GM18867 (cell line): ENCODE data around the gene LRRC59.
"Not testable (repeated sequence)": the region's sequence is repeated elsewhere in the genome, so short reads cannot be mapped to it uniquely, and the experiment has no call there.

Experiments
- ATAC-seq: cut with Tn5 transposase; IDR thresholded peaks from one replicate; pipeline ENCODE4 v1.9.1; 2021; ENCODE audit warnings: mild to moderate bottlenecking, moderate library complexity; ENCODE audit not compliant: unreplicated experiment

LRRC59 gene

DNA sequence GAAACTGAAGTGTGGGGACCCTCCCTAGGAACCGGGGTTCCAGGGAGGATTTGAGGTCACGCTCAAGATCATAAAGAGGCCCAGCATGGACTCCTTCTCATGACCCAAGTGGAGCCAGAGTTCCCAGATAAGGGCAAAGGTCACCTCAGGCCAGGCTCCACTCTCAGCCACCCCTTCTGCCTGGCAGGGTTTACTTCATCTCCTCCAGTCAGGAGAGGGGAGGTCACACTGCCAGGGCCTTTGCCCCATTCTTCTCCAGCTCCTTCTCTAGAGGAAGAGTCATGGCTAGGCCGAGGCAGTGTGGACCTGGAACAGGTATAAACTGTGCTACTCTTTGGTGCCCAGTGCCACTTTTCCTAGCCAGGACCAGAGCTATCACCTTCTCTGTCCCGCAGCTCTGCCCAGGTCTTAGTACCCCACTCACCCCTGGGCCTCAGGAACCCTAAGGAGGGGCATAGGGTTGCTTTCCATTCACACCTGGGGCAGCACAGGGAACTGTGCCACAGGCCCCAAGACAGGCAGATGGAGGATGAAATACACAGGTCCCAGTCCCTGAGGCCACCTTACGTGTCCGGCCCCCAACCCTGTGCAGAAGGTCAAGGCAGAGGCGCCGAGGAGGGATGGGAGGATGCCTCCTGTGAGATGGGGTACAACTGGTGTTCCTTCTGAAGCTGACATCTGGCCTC lies 27.8 kb upstream of the LRRC59 start:
- no peak for ATAC-seq

DNA sequence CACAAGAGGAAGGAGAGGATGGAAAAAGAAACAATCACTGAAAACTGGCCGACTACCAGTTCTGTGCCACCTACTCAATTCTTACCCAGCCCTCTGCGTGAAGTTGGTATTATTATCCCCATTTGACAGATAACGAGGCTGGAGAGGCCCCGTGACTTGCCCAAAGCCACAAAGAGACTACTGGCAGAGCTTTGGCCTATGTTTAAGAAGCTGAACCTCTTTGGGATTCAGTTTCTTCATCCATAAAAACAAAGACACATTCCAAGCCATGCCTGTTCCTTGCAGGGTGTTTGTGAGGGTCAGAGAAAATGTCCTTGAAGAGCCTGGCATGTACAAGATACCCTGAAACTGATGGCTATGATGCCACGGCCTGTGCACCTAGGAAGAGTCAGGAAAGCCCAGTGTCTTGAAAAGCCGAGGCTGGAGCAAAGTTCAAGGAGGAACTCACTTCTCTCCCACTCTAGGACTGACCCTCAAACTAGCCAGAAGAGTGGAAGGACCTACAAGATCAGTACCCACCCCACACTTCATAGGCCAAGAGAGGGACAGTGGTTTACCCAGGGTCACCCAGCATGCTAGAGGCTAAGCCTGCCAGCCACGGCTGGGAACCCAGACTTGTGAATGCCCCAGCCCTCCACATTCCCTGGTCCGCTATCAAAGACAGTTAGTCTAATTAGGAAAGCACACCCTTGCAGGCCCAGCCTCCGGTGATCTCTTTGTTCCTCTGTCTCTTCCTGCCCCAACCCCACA lies 27.1 kb upstream of the LRRC59 start:
- ATAC-seq, result no peak

DNA sequence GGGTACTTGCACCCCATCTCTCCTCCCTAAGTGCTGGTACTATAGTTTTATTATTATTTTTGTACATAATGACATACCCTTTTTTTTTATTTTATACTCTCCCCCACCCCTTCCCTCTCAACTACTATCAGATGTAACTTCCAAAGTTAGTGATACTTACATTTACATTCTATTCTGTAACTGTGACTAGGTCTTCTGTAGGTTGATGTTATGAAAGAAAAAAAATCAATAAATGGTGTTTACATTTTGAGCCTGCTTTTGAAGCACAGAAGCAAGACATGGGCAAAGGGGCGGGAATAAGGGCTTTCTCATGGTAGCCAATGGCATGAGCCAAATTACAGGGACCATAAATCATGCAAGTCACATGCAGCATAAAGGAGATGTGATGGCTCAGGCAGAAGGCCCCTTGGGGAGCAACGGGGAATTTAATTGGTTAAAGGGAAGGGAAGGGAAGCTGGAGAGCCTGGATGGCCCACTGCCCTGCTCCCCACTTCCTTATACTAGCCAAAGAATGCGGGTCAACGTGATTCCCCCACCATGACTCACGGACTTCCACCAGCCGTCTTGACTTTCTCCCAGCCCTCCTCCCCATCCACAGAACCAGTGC lies 26.3 kb upstream of the LRRC59 start:
- no peak for ATAC-seq

DNA sequence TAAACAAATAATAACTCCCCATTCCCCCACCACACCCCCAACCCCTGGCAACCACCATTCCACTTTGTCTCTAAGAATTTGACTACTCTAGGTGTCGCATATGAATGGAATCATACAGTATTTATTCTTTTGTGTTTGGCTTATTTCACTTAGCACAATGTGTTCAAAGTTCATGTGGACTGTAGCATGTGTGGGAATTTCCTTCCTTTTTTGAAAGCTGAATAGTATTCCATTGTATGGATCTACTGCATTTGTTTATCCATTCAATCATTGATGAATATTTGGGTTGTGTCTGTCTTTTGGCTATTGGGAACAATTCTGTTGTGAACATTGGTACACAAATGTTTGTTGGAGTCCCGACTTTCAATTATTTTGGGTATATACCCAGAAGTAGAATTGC lies 25.4 kb upstream of the LRRC59 start:
- ATAC-seq, result no peak

DNA sequence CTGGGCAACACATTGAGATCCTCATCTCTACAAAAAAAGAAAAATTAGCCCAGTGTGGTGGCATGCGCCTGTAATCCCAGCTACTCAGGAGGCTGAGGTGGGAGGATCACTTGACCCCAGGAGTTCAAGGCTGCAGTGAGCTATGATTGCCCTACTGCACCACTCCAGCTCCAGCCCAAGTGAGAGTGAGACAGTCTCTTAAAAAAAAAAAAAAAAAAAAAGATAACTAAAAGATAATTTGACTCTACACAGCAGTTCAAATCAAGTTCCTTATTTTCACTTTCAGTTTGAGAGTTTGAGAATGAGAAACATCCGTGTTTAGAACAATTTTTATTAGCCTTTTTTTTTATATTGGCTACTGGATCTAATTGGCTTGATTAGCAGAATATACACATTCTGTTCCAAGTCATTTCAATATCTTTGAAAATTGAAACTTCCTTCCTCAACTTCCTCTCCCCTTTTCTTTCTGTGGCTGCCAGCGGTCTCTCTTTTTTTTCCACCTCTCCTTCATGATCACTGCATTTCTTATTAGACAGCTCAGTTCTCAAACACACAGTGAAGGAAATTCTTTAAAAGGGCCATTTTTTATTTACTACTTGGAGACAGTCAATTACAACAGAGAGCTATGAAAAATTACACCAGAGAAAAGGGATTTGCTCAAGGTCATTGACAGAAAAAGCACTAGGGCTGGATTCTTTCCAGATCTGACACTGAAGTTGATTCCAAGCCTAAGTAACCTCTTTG lies 24.2 kb upstream of the LRRC59 start:
- ATAC-seq, result no peak

DNA sequence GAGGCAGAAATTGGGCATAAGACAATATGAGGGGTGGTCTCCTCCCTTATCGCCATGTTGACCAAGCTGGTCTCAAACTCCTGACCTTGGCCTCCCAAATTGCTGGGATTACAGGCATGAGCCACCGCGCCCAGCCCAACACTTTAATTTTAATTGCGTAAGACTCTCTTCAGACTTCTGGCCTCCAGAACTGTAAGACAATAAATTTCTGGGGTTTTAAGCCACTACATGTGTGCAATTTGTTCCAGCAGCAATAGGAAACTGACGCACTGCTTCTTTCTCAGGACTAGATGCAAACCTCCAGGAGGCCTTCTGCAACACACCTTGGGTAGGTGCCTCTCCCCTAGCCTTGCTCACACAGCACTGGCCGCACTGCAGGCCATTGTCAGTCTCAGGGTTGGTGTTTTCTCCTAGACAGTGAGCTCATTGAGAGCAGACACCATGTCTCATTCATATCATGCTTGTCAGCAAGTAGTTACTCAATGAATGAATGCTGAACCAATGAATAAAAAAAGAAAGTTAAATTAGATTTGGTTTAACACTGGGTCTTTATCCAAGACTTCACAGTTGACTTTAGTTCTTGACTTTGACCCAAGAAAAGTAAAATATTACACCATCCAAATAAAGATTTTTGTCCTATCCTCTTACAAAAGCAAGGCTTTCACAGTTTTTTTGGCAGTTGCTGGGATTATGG lies 23.2 kb upstream of the LRRC59 start:
- ATAC-seq, result no peak

DNA sequence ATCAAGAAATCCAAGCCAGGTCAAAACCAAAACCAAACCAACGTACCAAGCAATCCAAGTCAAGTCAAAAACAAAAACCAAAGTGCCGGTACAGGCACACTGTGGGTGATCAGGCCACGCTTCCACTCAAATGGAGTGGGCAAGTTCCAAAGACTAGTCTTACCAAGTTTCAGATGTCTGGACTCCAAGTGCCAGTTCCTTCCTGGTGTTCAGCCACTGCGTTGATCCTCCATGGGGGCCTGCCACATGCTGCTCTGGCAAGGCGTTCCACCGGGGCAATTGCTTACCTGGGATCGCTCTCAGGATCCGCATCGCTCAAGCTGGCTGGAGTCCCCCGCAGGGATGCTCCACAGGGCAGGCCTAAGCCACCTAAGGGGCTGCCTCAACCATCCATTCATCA lies 22.3 kb upstream of the LRRC59 start:
- not testable (repeated sequence) for ATAC-seq

DNA sequence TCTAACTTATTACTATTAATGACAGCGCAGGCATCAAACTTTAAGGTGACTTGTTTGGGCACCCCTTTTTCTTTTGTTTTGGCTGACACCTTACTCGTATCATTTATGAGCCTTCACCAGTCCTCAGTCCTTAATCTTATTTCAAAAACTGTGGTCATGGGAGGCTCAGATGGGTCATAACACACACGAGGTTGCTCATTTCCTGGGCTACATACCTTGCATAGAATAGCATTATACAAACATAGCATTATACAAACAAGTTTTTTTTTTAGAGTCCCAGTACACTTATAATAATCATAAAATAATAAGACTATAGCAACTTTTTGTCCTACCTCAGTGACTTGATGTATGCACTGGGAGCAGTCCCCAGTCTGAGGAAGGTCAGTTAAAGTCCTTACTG lies 17.5 kb upstream of the LRRC59 start:
- no peak for ATAC-seq

DNA sequence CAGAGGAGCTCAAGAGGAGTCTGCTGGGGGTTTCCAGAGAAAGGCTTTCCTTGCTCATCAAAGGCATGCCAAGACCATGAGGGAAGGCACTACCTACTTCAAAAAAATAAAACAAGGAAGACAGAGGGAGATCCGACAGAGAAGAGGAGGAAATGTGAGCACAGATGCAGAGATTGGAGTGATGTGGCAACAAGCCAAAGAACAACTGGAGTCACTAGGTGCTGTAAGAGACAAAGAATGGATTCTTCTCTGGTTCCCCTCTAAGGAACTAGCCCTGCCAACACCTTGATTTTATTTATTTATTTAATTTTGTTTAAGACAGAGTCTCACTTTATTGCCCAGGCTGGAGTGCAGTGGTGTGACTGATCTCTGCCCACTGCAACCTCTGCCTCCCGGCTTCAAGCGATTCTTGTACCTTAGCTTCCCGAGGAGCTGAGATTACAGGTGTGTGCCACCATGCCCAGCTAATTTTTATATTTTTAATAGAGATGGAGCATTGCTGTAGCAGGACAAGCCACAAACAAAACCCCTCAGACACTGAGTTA lies 14.9 kb upstream of the LRRC59 start:
- ATAC-seq, result no peak

DNA sequence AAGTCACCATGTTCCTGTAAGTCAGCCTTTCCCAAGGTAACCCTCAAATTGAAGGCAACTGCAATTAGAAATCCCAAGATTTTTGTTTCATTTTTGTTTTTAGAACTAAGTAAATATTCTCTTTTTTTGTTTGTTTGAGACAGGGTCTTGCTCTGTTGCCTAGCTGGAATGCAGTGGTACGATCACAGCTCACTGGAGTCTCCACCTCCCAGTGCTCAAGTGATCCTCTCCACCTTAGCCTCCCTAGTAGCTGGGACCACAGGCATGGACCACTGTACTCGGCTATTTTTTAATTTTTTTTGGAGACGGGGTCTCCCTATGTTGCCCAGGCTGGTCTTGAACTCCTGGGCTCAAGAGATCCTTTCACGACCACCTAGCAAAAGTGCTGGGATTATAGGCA lies 10.6 kb upstream of the LRRC59 start:
- no peak for ATAC-seq

DNA sequence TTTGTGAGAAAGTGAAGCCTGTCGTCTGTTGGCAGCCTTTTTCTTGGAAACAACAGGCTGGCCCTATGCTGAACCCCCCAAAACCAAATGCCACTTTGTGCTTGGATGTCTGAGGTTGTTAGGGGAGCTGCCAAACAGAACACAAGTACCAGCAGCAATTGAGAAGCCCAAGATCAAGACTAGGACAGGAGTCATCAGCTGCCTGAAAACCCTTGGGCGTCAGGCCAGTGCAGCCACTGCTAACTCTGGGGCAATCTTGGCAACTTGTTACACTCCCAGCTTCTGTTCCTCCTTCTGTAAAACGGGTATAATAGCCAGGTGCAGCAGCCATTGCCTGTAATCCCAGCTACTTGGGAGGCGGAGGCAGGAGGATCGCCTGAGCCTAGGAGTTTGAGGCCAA lies 9.3 kb upstream of the LRRC59 start:
- no peak for ATAC-seq

DNA sequence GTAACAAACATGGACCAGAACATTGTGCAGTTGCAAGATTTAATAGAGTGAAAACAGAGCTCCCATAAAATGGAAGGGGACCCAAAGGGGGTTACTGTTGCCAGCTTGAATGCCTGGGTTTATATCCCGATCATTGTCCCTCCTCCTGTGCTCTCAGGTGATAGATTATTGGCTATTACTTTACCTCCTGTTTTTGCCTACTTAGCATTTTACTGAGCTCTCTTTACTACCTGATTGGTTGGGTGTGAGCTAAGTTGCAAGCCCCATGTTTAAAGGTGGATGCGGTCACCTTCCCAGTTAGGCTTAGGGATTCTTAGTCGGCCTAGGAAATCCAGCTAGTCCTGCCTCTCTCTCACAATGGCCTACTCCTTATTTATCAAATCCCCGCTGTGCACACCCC lies 8.0 kb upstream of the LRRC59 start:
- ATAC-seq, result not testable (repeated sequence)

DNA sequence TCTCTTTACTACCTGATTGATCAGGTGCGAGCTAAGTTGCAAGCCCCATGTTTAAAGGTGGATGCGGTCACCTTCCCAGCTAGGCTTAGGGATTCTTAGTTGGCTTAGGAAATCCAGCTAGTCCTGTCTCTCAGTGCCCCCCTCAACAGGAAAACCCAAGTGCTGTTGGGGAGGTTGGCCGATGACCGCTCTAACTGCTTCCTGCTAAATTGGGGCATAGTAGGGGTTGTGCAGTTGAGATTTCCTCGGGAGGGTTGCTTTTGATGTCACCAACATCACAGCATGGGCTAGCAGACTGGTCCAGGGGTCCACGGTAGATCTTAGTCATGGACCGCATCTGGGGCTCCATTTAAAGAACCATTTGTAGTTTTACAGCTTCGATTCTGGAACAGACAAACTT lies 2.3 kb upstream of the LRRC59 start:
- not testable (repeated sequence) for ATAC-seq

DNA sequence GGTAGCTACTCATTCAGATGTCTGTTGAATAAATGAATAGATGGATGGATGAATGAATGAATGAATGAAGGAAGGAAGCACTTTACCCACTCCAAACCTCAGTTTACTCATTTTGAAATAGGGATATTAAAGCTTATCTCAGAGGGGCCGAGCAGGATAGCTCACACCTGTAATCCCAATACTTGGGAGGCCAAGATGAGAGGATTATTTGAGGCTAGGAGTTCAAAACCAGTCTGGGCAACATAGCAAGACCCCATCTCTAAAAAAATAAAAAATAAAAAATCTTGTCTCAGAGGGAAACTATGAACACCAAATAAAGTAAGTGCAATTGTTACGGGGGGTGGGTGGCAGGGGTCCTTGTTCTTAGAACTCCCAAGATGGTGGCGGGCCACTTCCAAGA lies 1.3 kb upstream of the LRRC59 start:
- ATAC-seq, result not testable (repeated sequence)

DNA sequence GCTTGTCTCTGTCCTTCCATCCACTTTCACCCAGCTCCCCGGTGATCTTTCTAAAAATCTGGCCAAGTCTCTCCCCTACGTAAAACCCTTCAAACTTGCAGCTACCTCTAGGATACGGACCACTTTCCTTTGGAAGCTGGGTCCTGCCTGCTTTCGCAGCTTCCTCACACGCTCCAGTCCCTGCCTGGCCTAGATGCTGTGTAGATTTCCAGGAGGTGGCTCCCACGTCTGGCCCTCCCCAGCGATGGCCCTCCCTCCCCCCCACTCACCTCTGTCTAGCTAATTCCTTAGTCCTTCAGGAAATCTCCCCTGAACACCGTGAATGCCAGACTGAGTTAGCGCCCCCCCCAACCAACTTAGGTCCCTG lies 579 bp upstream of the LRRC59 start:
- no peak for ATAC-seq

DNA sequence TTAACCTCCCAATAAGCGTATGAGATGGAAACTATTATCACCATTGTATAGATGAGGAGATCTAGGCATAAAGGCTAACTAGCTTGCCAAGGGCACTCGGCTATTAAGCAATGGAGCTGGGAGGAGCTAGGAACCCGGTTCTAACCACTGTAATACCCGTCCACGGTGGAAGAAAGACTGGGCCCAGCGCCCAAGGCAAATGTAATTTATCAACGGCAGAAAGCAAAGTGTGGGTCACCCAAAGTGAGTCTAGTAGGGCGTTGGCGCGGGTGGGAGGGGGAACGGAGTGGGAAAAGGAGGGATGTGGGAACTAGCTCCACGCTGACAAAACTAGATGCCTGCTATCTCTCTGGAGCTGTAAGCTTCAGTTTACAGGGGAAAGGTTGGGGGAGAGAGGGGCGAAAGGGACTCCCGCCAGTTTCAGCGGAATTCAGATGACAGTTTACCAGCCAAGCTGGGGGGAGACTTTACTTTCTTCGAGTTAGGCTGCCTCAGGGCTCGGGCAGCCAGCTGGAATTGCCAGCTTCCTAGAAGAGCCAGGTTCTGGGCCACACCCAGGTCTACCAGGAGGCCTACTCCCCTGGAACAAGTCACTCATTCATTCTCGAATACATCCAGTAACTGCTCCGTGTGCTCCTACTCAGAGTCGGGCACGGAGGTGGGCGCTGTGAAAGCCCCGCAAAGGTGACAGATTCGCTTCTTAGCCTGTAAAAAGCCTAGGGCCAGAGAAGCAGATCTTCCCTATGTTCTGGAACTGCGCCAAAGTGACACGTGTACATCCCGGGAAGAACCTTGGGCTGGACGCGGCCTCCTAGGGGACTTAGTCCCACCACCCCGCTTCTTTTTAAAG lies 837 bp downstream of the LRRC59 start:
- ATAC-seq, result no peak

DNA sequence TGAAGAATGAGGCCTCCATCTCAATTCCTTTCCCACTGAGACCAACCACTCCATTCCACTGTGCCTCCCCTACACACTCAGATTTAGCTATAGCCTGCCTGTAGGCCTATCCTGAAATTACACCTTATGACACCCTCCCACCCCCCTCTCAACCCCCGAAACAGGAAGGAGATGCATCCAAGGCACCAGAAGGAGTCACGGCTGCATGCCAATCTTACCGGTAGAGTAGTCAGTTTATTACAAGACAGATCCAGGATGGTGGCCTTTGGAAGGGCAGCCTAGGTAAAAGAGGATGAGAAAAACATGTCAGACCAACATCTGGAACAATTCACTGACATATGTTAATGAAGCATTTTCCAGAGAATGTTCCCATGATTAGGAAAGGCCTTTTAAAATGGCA lies 2.6 kb downstream of the LRRC59 start:
- ATAC-seq, result no peak

DNA sequence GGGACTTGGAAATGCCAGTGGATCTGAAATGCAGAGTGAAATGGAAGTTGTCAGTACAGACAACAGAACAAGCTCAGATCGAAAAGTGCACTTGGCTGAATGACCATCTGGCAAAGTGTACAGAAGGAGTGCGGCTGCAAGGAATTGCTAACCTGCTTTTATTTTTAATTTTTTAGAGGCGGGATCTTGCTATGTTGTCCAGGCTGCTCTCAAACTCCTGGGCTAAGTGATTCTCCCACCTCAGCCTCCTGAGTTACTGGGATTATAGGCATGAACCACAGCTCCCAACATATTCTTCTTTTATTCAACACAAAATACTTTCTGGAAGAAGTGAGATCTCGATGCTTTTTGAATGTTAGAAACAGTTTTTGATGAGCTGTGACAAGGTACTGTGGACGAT lies 3.6 kb downstream of the LRRC59 start:
- no peak for ATAC-seq

DNA sequence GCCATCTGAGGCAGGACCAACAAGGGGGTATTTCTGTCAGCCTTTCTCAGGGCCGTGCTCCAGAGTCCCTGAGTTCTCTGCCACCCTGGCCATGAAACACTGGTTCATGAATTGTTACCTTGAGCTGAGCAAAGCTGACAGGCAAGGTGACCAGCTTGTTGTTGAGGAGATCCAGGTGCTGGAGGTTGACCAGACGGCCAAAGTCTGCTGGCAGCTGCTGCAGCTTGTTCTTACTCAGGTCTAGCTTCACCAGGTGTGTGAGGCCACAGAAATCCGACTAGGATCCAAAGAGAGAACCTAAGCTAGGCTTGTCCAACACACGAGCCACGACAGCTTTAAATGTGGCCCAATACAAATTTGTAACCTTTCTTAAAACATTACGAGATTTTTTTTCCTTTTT lies 4.7 kb downstream of the LRRC59 start:
- no peak for ATAC-seq

DNA sequence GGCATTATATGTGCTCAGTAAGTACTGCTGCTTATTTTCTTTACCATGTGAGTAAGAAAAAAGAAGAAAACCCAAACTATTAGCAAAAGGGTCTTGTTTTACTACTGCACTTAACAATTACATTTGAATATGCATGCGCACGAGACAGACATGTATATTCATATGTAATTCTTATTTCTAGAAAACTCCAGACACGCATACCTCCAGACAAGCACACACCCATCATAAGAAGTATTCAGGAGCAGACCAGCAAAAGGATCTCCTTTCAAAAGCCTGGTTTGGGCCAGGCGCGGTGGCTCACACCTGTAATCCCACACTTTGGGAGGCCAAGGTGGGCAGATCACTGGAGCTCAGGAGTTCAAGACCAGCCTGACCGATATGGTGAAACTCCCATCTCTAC lies 7.8 kb downstream of the LRRC59 start:
- no peak for ATAC-seq
